Measurements from ENCODE around the gene DBNDD2.
A peak's percentile ranks its signal among the peaks of the same experiment; 100 is the strongest.

DBNDD2 gene, protein sequence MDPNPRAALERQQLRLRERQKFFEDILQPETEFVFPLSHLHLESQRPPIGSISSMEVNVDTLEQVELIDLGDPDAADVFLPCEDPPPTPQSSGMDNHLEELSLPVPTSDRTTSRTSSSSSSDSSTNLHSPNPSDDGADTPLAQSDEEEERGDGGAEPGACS

DNA sequence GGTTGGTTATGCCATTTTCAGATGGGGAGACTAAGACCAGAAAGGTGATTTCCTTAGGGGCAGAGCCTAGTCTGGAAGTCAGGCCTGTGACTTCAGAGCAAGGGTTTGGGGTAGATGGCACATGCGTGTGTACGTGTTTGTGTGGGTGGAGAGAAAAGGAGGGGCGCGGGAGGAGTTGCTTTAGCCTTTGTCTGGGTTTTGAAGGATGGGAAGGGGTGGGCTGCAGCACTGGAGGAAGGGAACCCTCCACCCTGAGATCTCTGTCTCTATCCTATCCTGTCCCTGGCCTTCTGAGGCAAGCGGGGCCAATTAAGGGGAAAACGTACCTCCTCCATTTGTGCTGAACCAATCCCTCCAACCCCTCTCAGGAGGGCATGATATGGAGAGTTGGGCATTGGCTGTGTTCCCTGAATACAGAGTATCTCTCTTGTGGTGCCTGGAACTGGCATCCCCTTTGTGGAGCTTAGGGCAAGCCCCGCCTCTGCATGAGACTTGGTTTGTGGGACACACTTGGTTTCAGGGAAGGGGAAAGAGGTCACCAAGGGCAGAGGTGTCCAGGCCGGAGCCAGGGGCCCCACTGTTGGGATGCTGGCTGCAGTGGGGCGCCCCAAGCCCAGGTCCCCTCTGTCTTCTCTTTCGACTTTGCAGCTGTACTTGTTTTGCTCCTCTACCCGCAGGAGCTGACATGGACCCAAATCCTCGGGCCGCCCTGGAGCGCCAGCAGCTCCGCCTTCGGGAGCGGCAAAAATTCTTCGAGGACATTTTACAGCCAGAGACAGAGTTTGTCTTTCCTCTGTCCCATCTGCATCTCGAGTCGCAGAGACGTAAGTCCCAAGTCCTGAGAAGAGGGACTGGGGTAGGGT is at the start of gene DBNDD2:
TSS of gene DBNDD2 (plus strand) at position 507 of the 863 bp plus-strand sequence. CDS start at position 686, 179 bp downstream.
- DNase-seq: no peak

GRCh38 chr20:45359069-45359405 is 49.1 kb upstream of the DBNDD2 start:
- DNase-seq: no peak

DNA sequence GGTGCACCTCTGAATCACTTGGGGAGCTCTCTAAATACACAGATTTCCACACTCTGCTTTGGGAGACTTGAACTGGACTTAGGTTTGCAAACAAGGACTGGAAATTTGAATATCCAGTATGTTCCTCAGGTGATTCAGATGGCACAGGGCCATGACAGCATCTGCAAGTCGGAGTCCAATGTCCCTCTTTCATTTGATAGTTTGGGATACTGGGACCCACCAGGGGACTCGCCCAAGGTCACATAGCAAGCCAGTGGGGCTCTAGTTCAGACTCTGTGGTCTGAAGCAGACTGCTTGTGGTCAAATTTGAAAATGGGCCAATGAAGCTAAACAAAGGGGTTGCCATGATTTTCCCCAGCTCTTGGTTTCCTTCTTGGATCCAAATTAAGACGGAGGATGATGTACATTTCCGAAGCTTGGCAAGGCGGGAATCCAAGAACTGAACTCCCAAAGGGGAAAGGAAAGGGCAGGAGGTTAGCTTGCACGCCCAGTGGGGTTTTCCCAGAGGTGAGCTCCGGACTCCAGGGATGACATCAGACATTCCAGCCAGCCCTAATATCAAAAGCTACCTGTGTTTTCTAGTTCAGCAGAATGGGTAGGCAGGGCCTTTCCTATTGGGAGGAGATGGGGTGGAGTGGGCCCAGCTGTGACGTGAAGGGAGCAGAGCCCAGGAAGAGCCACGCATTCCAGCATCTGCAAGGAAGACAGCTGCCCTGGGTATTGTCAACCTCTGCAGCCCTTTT is 48.5 kb upstream of the DBNDD2 start:
- no peak for DNase-seq

DNA sequence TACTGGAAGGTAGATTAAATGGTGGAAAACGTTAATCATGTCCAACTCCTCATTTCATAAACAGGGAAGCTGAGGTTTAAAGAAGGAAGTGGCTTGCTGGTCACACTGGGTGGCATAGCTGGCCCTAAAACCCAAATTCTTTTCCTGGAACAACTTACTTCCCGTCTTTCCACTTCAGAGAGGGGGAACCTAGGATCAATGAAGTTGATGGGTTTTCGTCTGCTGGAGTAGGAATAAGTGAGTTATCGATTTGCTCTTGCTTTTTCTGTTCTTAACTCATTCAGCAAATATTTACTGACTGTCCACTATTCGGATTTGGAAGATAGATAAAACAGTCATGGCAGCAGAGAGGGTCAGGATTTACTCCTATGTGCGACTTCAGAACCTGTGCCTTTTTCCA is 46.3 kb upstream of the DBNDD2 start:
- no peak for DNase-seq

- DNase-seq: peak; percentile 93
These were observed 45.1 kb upstream of the DBNDD2 start, which contains the start of gene SYS1 for GRCh38 chr20:45362804-45363610. Gene SYS1, plus strand, starts transcription at chr20:45363156. Its CDS starts 376 bp downstream, at chr20:45363532.

DNA sequence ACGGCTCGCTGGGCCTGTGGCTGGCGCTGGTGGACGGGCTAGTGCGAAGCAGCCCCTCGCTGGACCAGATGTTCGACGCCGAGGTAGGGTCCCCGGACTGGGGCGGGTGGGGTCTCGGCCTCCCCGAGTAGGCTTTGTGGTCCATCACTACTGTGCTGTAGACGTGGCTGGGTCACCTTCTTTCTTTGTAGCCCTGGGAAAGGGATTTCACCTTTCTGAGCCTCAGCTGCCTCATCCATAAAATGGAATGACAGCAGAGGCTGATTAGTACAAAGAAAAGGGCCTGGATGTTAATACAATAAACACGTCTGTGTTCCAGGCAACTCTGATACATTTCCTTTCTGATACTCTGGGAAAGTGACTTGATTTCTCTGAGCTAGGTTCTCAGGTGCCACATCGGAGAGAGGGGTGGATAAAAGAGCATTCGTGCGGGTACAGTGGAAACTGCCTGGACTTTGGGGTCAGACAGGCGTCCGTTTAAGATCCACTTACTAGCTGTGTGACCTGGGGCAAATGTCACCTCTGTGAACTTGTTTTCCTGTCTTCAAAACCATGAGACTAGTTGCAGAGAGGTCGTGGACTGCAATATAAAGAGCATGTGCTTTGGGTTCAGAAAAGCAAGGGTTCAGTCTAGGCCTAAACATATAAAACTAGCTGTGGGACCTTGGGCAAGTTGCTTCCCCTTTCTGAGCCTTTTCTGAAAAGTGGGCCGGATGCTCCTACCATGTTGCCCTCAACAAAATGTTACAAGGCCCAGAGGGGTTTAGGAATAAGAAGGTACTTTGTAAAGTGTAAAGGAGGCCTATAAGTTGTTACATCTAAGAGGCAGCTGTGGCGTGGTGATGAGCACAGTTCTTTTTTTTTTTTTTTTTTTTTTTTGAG is 44.2 kb upstream of the DBNDD2 start:
- DNase-seq: no peak

GRCh38 chr20:45365444-45365970 is 42.6 kb upstream of the DBNDD2 start:
- no peak for DNase-seq

DNA sequence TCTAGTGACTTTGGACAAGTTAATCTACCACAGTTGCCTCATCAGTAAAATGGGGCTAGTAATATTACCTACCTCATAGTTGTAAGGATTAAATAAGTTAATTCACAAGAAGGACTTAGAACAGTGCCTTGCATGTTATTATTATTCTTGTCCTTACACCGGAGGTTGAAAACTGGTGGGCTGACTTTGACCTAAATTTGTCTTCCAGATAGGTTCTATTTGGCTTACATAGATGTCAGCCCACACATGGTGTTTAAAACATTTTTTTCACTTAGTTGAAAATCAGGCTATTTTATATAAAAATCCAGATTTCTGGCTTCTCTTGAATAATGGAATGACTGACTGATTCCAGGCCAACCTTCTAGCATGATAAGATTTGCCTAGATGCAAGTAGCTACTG is 41.9 kb upstream of the DBNDD2 start:
- DNase-seq: no peak

DNA sequence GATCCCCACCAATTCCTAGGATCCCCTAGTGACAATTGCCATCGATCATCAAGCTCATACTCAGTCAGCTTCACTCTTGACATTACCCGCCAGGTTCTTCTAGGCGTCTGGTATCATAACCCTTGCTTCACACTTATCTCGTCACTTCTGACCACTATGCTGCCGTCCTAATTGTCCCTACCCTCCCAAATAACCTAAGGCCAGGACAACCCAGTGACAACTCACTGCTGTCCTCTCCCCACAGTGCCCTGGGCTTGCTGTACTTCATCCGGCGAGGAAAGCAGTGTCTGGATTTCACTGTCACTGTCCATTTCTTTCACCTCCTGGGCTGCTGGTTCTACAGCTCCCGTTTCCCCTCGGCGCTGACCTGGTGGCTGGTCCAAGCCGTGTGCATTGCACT is 41.5 kb upstream of the DBNDD2 start:
- no peak for DNase-seq

DNA sequence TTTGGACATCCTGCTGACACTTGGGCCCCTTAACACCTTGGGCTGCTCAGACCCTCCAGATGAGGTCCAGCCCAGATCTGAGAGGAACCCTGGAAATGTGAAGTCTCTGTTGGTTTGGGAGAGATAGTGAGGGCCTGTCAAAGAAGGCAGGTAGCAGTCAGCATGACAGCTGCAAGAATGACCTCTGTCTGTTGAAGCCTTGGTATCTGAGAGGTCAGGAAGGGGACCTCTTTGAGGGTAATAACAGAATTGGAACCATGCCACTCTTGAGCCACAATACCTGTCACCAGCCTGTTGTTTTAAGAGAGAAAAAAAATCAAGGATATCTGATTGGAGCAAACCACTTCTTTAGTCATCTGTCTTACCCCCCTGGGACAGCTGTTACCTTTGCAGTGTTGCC is 41.0 kb upstream of the DBNDD2 start:
- DNase-seq: no peak

GRCh38 chr20:45368221-45368980 is 39.7 kb upstream of the DBNDD2 start:
- no peak for DNase-seq

DNA sequence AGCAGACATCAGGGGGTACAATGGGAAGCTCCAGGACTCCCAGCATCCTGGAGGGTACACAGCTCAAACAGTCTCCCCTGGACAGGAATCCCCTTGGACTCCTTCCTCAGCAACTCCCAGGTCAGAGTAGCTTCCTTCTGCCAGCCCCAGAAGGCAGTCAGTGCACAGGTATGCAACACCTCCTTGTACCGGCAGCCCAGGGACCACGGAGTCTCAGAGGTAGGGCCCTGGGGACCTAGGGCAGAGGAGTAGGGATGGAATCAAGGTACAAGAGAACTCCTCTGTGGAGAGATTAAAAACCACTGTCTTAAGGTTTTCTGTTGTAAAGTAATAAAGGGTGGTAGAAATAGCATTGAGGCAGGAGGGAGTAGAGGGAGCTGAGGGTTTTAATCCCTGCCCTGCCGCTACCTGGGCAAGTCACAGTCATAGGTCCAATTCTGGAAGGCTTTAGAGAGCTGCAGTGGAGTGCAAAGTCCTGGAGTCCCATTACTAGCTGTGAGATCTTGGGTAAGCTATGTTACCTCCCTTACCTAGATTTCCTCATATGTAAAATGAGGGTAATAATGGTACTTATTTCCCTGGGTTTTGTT is 37.4 kb upstream of the DBNDD2 start:
- DNase-seq: no peak

DNA sequence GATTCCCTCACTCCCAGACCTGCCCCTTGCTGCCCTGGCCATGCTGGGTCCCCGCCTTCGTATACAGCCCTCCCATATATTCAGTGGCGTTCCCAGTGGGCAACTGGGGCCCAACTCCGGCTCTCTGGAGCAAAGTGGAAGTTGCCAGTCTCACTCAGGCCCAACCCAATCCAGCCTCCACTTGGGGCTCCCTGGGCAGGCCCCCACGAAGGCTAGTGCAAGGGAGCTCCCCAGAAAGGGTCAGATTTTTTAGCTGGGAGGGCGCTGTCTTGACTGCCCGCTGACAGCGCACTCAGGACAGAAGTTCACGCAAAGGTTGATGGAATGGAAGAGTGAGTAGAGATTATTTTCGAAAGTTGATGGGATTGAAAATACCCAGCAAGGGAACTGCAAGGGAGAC is 35.8 kb upstream of the DBNDD2 start:
- no peak for DNase-seq

- no peak for DNase-seq
These were observed 35.3 kb upstream of the DBNDD2 start for GRCh38 chr20:45372646-45373352.

GRCh38 chr20:45373353-45374100 is 34.6 kb upstream of the DBNDD2 start:
- peak; percentile 4 for DNase-seq

DNA sequence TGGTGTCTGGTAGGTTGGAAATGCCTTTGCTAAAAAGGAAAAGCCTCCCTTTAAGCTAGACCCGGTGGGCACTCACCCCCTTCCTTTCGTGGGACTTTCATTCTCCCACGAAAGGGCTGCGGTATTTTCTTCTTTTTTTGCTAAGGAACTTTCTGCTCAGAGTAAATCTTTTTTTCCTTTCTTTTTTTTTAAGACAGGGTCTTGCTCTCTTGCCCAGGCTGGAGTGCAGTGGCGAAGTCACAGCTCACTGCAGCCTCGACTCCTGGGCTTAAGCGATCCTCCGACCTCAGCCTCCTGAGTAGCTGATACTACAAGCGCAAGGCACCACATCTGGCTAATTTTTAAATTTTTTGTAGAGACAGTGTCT is 34.0 kb upstream of the DBNDD2 start:
- DNase-seq: no peak

- no peak for DNase-seq
These were observed 33.1 kb upstream of the DBNDD2 start for GRCh38 chr20:45374966-45375365.

- DNase-seq: no peak
These were observed 30.8 kb upstream of the DBNDD2 start for GRCh38 chr20:45377269-45377668.

DNA sequence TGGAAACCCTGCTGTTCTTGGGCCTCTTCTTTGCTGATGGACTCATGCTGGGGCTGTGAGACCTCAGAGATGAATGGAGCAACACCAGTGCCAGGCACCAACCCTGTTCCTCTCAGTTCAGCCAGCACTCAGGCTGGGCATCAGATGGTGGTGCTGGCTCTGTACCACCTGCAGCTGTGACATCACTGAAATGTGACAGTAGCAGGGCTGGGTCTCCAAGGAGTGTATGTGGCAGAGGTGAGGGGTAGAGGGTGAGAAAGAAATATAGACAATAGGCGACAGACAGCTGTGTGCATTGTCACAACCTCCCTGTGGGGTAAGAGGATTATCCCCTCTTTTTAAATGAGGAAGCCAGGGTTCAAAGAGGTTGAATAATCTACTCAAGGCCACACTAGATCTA is 29.9 kb upstream of the DBNDD2 start, which contains the start of gene TP53TG5:
TSS of gene TP53TG5 (minus strand) at position 135 of the 400 bp plus-strand sequence. CDS start at position 46, 89 bp downstream.
- no peak for DNase-seq

Data from NCI-H1436 treated with DMSO at 0.1 percent for 48 hours (cell line).